Measurements from ENCODE around the gene TRIM52. TPM values are rescaled to one million over a fixed set of nuclear protein-coding genes. Genes with fewer than 3 reads are reported as not detected.
A peak's percentile ranks its signal among the peaks of the same experiment; 100 is the strongest.
"Not testable (repeated sequence)": the region's sequence is repeated elsewhere in the genome, so short reads cannot be mapped to it uniquely, and the experiment has no call there.

Gene TRIM52
- total and polyA plus RNA-seq, 10 donors: 11.6 to 44.0 (median 20.9) TPM

- no peak for TF ChIP-seq POLR2A (IDR thresholded peaks at IDR 0.05)
- TF ChIP-seq CTCF (IDR thresholded peaks at IDR 0.05 in 8 of 11, conservative IDR thresholded peaks at IDR 0.05 in 3 of 11): no peak
- no peak for TF ChIP-seq POLR2AphosphoS5 (IDR thresholded peaks at IDR 0.05)
- Histone ChIP-seq H3K27ac (no peak overlapping the region), H3K4me1 (peaks cover 0 to 12% (median 0%) of the 10 kb centered on the region in 6 donors), H3K9me3 (no peaks in the 10 kb centered on the region), H3K36me3 (no peaks in the 10 kb centered on the region), H3K4me3 (no peak overlapping the region), H3K27me3 (replicated peaks in 1 of 7) (no peaks in the 10 kb centered on the region)
- intact Hi-C loops (cut with DNase I; ENCODE audit: low total_unique reads): no loop called here
- WGBS, 5 donors: 79 to 89% (median 87%) methylated on average over 12 to 13 of the region's 13 CpGs
- DNase-seq: peak; percentile 54
These were observed 22.4 kb upstream of the TRIM52 start for GRCh38 chr5:181283347-181283746.

GRCh38 chr5:181282874-181283273, 21.9 kb upstream of the TRIM52 start:
- no peaks in the 10 kb centered on the region for H3K36me3 ChIP-seq
- H3K4me1 ChIP-seq: peaks cover 0 to 9% (median 0%) of the 10 kb centered on the region in 6 donors
- no peaks in the 10 kb centered on the region for H3K9me3 ChIP-seq
- no peaks in the 10 kb centered on the region for H3K27me3 ChIP-seq (replicated peaks in 1 of 7)
- no peak overlapping the region for H3K4me3 ChIP-seq
- H3K27ac ChIP-seq: no peak overlapping the region
- peak; percentile 56 for DNase-seq
- 86 to 100% (median 94%) methylated on average over 2 to 7 of the region's 7 CpGs for WGBS, 5 donors
- intact Hi-C loops (cut with DNase I; ENCODE audit: low total_unique reads): no loop called here
- TF ChIP-seq CTCF (IDR thresholded peaks at IDR 0.05 in 8 of 11, conservative IDR thresholded peaks at IDR 0.05 in 3 of 11): no peak
- TF ChIP-seq POLR2AphosphoS5 (IDR thresholded peaks at IDR 0.05): no peak
- no peak for TF ChIP-seq POLR2A (IDR thresholded peaks at IDR 0.05)

- H3K27me3 ChIP-seq (replicated peaks in 1 of 7); DNase-seq; H3K27ac ChIP-seq; H3K4me3 ChIP-seq; intact Hi-C loops (cut with DNase I; ENCODE audit: low total_unique reads); H3K36me3 ChIP-seq; H3K4me1 ChIP-seq; H3K9me3 ChIP-seq: not testable (repeated sequence)
- 86 to 96% (median 89%) methylated on average over 6 to 16 of the region's 16 CpGs for WGBS, 5 donors
These were observed 21.5 kb upstream of the TRIM52 start for GRCh38 chr5:181282415-181282814.

GRCh38 chr5:181281984-181282316, 21.0 kb upstream of the TRIM52 start:
- H3K9me3 ChIP-seq: no peaks in the 10 kb centered on the region
- no peak for DNase-seq
- intact Hi-C loops (cut with DNase I; ENCODE audit: low total_unique reads): no loop called here
- H3K27ac ChIP-seq: no peak overlapping the region
- TF ChIP-seq POLR2AphosphoS5 (IDR thresholded peaks at IDR 0.05) (no peak), POLR2A (IDR thresholded peaks at IDR 0.05) (no peak), CTCF (IDR thresholded peaks at IDR 0.05 in 8 of 11, conservative IDR thresholded peaks at IDR 0.05 in 3 of 11) (no peak)
- H3K27me3 ChIP-seq (replicated peaks in 1 of 7): no peaks in the 10 kb centered on the region
- no peak overlapping the region for H3K4me3 ChIP-seq
- H3K4me1 ChIP-seq: peaks cover 0 to 3% (median 0%) of the 10 kb centered on the region in 6 donors
- WGBS, 5 donors: 92 to 95% (median 93%) methylated on average over 4 to 18 of the region's 18 CpGs
- H3K36me3 ChIP-seq: no peaks in the 10 kb centered on the region
